ENCODE measurements around the gene NOS3. TPM values are rescaled to one million over a fixed set of nuclear protein-coding genes. Genes with fewer than 3 reads are reported as not detected.
"Not testable (repeated sequence)": the region's sequence is repeated elsewhere in the genome, so short reads cannot be mapped to it uniquely, and the experiment has no call there.

Gene NOS3
- total RNA-seq, 6 donors from 2014 or later: 3.1 to 95.3 (median 16.2) TPM

- H3K9me3 ChIP-seq: no peaks in the 10 kb centered on the region
- no peak overlapping the region for H3K27ac ChIP-seq
- DNase-seq: peak in 1 of 2 donors; percentile 70
- no peaks in the 10 kb centered on the region for H3K27me3 ChIP-seq
- WGBS, 2 donors: 90 to 94% methylated on average over 15 to 30 of the region's 30 CpGs
- TF ChIP-seq EP300 (IDR thresholded peaks at IDR 0.05) (no peak), CTCF (IDR thresholded peaks at IDR 0.05) (no peak), POLR2AphosphoS5 (IDR thresholded peaks at IDR 0.05) (no peak), POLR2A (IDR thresholded peaks at IDR 0.05) (no peak)
- H3K4me3 ChIP-seq: no peak overlapping the region
- peaks cover 0 to 46% (median 33%) of the 10 kb centered on the region in 4 donors for H3K36me3 ChIP-seq
- peaks cover 13 to 17% (median 15%) of the 10 kb centered on the region in 4 donors for H3K4me1 ChIP-seq
- ATAC-seq (ENCODE audit: low FRiP score in 2 of 2): no peak
Measured at GRCh38 chr7:151040616-151041375, 50.0 kb downstream of the NOS3 start.

- not testable (repeated sequence) for DNase-seq; H3K9me3 ChIP-seq; H3K4me3 ChIP-seq; H3K27me3 ChIP-seq; ATAC-seq (ENCODE audit: low FRiP score in 2 of 2); H3K27ac ChIP-seq
- Histone ChIP-seq H3K4me1 (peaks cover 13 to 27% (median 17%) of the 10 kb centered on the region in 4 donors), H3K36me3 (peaks cover 0 to 32% (median 16%) of the 10 kb centered on the region in 4 donors)
- WGBS, 2 donors: 88 to 90% methylated on average over 8 to 10 of the region's 10 CpGs
Measured at GRCh38 chr7:151043449-151043848, 52.6 kb downstream of the NOS3 start.

GRCh38 chr7:151043959-151044358, 53.1 kb downstream of the NOS3 start:
- H3K4me3 ChIP-seq: no peak overlapping the region
- peaks cover 8 to 21% (median 12%) of the 10 kb centered on the region in 4 donors for H3K4me1 ChIP-seq
- no peak overlapping the region for H3K27ac ChIP-seq
- TF ChIP-seq EP300 (IDR thresholded peaks at IDR 0.05) (no peak), POLR2A (IDR thresholded peaks at IDR 0.05) (no peak)
- 91 to 95% methylated on average over 12 to 20 of the region's 20 CpGs for WGBS, 2 donors
- ATAC-seq (ENCODE audit: low FRiP score in 2 of 2) (no peak), DNase-seq (peak in 1 of 2 donors; percentile 77)
- peaks cover 0 to 32% (median 16%) of the 10 kb centered on the region in 4 donors for H3K36me3 ChIP-seq
- no peaks in the 10 kb centered on the region for H3K9me3 ChIP-seq
- H3K27me3 ChIP-seq: no peaks in the 10 kb centered on the region

GRCh38 chr7:151045262-151045661, 54.4 kb downstream of the NOS3 start:
- no peak overlapping the region for H3K4me3 ChIP-seq
- H3K4me1 ChIP-seq: peaks cover 0 to 11% (median 2%) of the 10 kb centered on the region in 4 donors
- no peak for ATAC-seq (ENCODE audit: low FRiP score in 2 of 2)
- TF ChIP-seq POLR2AphosphoS5 (IDR thresholded peaks at IDR 0.05) (no peak), CTCF (IDR thresholded peaks at IDR 0.05) (no peak), EP300 (IDR thresholded peaks at IDR 0.05) (no peak)
- no peak overlapping the region for H3K27ac ChIP-seq
- peak in 1 of 2 donors; percentile 58 for DNase-seq
- H3K36me3 ChIP-seq: peaks cover 0 to 32% (median 16%) of the 10 kb centered on the region in 4 donors
- 73 to 97% methylated on average over 4 to 7 of the region's 11 CpGs for WGBS, 2 donors
- H3K9me3 ChIP-seq: no peaks in the 10 kb centered on the region
- no peaks in the 10 kb centered on the region for H3K27me3 ChIP-seq

GRCh38 chr7:151045967-151046366, 55.1 kb downstream of the NOS3 start:
- Histone ChIP-seq H3K27me3 (no peaks in the 10 kb centered on the region), H3K36me3 (peaks cover 0 to 32% (median 16%) of the 10 kb centered on the region in 4 donors), H3K9me3 (no peaks in the 10 kb centered on the region), H3K4me1 (peaks cover 3 to 16% (median 5%) of the 10 kb centered on the region in 4 donors), H3K4me3 (no peak overlapping the region), H3K27ac (no peak overlapping the region)
- WGBS, 2 donors: 78 to 87% methylated on average over 6 to 9 of the region's 9 CpGs
- DNase-seq (no peak), ATAC-seq (ENCODE audit: low FRiP score in 2 of 2) (no peak)
- no peak for TF ChIP-seq EP300 (IDR thresholded peaks at IDR 0.05)
- TF ChIP-seq POLR2A (IDR thresholded peaks at IDR 0.05): no peak
- TF ChIP-seq POLR2AphosphoS5 (IDR thresholded peaks at IDR 0.05): no peak
- TF ChIP-seq CTCF (IDR thresholded peaks at IDR 0.05): no peak
